GM12865 (cell line): Measurements from ENCODE around the gene SLC24A4.
"Not testable (repeated sequence)": the region's sequence is repeated elsewhere in the genome, so short reads cannot be mapped to it uniquely, and the experiment has no call there.

ENCODE experiments used
- DNase-seq: peaks from one replicate; pipeline ENCODE4 v3.0.0; 2010; ENCODE audit warnings: low read depth
- H3K4me3 ChIP-seq: 2 replicates; pipeline ENCODE4 v1.5.1; 2011; ENCODE audit warnings: mild to moderate bottlenecking, low read depth, low read length, control low read depth
- TF ChIP-seq, protein P1 (sequence below): IDR thresholded peaks from 2 replicates; pipeline ENCODE4 v1.5.1; 2011; ENCODE audit warnings: low read length, control low read depth, low read depth, inconsistent platforms; ENCODE audit not compliant: insufficient read depth; ENCODE audit errors: missing control alignments

The SLC24A4 gene

DNA sequence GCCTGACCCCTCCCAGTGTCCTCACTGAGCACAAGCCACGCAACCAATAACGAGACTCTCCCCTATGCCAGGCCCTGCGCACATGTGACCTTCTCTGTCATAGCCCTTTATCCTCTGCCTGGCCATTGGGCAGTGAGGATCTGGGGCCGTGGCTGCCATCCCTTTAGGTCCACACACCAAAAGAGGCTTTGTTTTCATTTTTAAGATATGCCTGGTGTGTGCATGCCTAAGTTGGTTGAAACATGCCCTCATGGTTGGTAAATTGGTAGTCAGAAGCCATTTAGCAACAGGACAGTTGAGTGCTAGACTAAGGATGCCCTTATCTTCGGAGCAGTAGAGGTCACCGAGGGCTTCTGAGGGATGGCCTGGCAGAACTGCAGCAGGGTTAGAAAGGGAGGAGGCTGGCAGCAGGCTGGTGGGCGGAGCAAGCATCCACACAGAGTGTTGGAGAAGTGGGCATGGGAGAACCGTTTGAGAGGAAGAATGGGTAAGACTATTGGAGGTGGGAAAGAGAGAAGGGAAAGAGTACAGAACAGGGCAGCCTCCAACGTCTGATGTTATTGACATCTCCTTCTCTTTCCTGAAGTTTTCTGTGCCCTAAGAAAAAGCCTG lies 75.1 kb downstream of the SLC24A4 start:
- DNase-seq: no peak
- H3K4me3 ChIP-seq: no peak overlapping the region
- TF ChIP-seq, protein P1, sequence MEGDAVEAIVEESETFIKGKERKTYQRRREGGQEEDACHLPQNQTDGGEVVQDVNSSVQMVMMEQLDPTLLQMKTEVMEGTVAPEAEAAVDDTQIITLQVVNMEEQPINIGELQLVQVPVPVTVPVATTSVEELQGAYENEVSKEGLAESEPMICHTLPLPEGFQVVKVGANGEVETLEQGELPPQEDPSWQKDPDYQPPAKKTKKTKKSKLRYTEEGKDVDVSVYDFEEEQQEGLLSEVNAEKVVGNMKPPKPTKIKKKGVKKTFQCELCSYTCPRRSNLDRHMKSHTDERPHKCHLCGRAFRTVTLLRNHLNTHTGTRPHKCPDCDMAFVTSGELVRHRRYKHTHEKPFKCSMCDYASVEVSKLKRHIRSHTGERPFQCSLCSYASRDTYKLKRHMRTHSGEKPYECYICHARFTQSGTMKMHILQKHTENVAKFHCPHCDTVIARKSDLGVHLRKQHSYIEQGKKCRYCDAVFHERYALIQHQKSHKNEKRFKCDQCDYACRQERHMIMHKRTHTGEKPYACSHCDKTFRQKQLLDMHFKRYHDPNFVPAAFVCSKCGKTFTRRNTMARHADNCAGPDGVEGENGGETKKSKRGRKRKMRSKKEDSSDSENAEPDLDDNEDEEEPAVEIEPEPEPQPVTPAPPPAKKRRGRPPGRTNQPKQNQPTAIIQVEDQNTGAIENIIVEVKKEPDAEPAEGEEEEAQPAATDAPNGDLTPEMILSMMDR: no peak

DNA sequence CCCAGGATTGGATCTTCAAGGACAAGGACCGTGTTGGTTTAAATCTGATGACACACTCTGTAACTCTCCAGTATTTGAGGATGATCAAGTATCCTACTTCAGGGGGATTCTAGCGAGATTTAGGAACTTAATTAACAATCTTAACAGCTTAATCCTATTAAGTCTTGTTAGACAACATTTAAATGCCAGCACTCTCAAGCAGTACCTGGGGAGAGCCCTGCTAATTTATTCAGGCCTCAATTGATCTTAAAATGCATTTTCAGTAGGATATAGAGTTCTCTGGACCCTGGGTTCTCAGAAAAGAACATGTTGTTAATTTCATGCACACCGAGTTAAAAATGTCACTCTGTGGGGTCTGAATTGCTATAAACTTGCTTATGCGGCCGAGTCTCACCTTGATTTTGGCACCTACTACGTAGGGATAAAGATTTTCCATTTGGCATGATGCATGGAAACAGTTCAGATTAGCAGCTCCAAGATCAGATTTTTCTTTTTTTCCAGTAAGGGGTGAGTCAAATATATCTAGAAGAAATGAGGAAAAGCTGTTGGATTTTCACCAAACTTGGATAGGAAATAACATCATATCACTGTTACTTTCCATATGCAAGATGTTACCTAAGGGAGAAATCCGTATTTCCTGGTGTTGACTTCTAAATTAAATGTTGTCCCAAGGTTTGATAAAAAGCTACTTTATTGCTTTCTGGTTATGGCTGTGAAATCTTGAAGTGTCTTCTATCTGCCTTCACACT lies 76.1 kb downstream of the SLC24A4 start:
- H3K4me3 ChIP-seq: no peak overlapping the region
- TF ChIP-seq, protein P1: no peak
- no peak for DNase-seq

DNA sequence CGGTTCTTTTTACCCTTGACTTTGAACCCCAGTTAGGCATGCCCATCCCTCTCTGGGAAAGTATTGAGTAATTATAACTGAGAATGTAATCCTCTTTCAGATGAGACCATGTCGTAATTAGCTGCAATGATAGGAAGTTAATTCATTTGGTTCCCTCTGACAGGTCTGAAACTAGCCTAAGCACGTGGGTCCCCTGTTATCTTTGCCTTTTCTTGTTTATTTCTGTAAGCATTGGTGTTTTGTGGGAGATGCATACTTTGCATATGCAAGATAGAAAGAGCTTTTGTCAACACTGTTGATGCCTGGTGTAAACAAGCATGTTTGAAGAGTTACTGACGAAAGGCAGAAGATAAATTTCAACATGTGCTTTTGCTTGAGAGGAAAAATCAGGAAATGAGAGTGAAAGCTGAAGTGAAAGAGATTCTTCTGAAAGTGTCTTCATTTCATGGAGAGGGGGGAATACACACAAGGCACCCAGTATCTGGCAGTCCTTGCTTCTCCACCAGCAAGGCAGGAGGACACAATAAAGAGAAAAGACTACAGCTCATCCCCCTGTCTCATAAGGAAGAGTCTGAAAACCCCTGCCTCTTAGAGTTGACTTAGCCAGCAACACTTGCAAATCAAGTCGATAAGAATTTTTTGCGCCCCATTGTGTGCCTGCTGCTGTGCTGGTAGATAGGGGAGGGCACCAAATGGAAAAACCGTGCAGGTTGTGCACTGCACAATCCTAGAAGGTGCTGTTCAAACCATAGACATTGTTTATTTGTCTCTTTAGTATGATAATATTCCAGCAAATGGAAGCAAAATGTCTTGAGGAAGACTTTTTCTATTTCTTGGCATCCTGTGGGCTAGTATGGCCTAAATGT lies 77.8 kb downstream of the SLC24A4 start:
- TF ChIP-seq, protein P1: no peak
- no peak overlapping the region for H3K4me3 ChIP-seq
- DNase-seq: peak; percentile 69

DNA sequence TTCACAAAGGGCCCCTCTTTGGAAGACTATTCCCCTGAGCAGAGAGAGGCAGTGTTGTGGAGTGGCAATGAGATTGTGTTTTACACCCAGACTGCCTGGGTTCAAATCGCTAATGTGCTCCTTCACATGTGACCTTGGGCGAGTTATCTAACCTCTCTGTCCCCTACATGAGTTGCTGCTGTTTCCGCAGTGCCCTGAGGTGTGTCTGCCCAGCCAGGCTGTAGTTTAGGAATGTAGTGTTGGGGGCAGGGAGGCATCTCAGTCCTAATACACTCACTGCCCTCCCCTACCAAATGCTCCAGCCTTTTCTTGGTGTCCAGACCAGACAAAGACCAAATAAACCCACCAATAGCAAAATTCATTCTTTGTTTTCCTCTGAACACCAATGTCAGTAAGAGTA lies 78.6 kb downstream of the SLC24A4 start:
- H3K4me3 ChIP-seq: no peak overlapping the region
- TF ChIP-seq, protein P1: no peak
- DNase-seq: no peak

DNA sequence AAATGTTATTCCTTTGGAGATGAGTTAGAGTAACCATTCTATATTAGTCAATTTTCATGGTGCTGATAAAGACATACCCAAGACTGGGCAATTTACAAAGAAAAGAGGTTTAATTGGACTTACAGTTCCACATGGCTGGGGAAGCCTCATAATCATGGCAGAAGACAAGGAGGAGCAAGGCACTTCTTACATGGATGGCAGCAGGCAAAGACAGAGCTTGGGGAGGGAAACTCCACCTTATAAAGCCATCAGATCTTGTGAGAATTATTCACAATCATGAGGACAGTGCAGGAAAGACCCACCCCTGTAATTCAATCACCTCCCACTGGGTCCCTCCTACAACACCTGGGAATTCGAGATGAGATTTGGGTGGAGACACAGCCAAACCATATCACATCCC lies 79.5 kb downstream of the SLC24A4 start:
- not testable (repeated sequence) for DNase-seq

DNA sequence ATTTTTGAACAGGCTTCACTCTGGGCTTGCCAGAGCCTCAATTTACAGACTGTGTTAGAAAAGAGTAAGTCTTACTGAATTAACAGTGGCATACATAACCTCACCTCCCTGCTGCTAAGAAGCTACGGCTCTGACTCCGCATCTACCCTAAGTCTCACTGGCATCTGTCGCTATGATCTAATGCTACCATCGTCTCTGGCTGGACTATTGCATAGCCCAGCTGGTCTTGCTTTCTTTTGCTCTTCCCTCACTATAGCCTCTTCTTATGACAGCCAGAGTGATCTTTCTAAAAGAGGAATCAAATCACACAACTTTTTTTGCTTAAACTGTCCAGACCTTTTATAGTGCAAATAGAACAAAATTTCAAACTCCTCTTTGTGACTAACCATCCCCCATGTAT lies 81.1 kb downstream of the SLC24A4 start:
- no peak for DNase-seq
- H3K4me3 ChIP-seq: no peak overlapping the region
- TF ChIP-seq, protein P1: no peak

More for the DNA sequence above, 79.5 kb downstream of the SLC24A4 start:
- not testable (repeated sequence) for H3K4me3 ChIP-seq

DNA sequence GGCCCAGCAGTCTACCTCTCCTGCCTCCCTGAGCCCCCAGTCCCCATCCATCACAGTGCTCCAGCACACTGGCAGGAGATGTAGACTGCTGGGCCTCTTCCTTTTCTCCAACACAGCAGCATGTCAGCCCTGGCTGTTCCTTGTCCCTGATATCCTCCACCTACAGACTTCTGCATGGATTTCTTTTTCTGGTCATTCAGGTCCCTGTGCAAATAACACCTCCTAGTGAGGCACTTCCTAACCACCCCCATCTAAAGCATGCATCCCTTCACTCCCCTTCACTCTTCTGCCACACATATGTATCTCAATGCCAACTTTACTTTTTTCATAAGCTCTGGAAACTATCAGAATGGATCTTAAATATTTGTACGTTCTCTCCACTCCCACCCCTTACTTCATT lies 81.5 kb downstream of the SLC24A4 start:
- no peak overlapping the region for H3K4me3 ChIP-seq
- TF ChIP-seq, protein P1: no peak
- DNase-seq: no peak
